PC-3 (cell line): Measurements from ENCODE around the gene MRPL28. TPM values are rescaled to one million over a fixed set of nuclear protein-coding genes. Genes with fewer than 3 reads are reported as not detected.
"Not testable (repeated sequence)": the region's sequence is repeated elsewhere in the genome, so short reads cannot be mapped to it uniquely, and the experiment has no call there.

Source experiments
- ATAC-seq: fragments of 200-7000 bp; cut with Tn5 transposase; 2 replicates; pipeline ENCODE4 v1.9.1; 2020; ENCODE audit warnings: mild to moderate bottlenecking, moderate library complexity
- BruUV-seq: library from RNA; stranded (reverse); fragments of 400-500 nt; replicated peaks from 2 replicates; lab custom pipeline; 2021; lab: Mats Ljungman, UMichigan
- CTCF ChIA-PET: fragments of 300-600 bp; sonication (Branson Sonifier 250); formaldehyde crosslinking; loops from one replicate; lab custom pipeline; 2022; ENCODE audit warnings: antibody characterized with exemption; lab: Charles Lee
- POLR2A ChIA-PET: fragments of 300-600 bp; sonication (Branson Sonifier 250); formaldehyde crosslinking; loops from one replicate; lab custom pipeline; 2022; ENCODE audit warnings: antibody characterized with exemption; ENCODE audit not compliant: unreplicated experiment; lab: Charles Lee
- DNase-seq: peaks from one replicate; pipeline ENCODE4 v3.0.0-alpha.2; 2015
- H2AFZ ChIP-seq: fragments of 300-600 bp; sonication (generic); 2 replicates; pipeline ENCODE4 v1.6.0; 2016; ENCODE audit warnings: antibody characterized with exemption, low read length
- H3F3A ChIP-seq: fragments of 300-600 bp; sonication (generic); one replicate; pipeline ENCODE4 v1.6.0; 2017; ENCODE audit warnings: antibody characterized with exemption, low read length, control low read depth, mild to moderate bottlenecking; ENCODE audit not compliant: unreplicated experiment
- H3K27ac ChIP-seq: fragments of 300-600 bp; sonication (generic); 2 replicates; pipeline ENCODE4 v1.5.1; 2016; ENCODE audit warnings: mild to moderate bottlenecking, low read length
- H3K27me3 ChIP-seq: fragments of 300-600 bp; sonication (generic); 2 replicates; pipeline ENCODE4 v1.6.1; 2016; ENCODE audit warnings: low read length, mixed read lengths
- H3K36me3 ChIP-seq: fragments of 300-600 bp; sonication (generic); 2 replicates; pipeline ENCODE4 v1.6.1; 2016; ENCODE audit warnings: low read depth, mixed run types, low read length, mixed read lengths
- H3K4me1 ChIP-seq: fragments of 300-600 bp; sonication (generic); 2 replicates; pipeline ENCODE4 v1.5.1; 2016; ENCODE audit warnings: low read length; ENCODE audit not compliant: insufficient read depth
- H3K4me2 ChIP-seq: fragments of 300-600 bp; sonication (generic); 2 replicates; pipeline ENCODE4 v1.6.0; 2016; ENCODE audit warnings: low read length
- H3K4me3 ChIP-seq: fragments of 300-600 bp; sonication (generic); 2 replicates; pipeline ENCODE4 v1.5.1; 2016; ENCODE audit warnings: mild to moderate bottlenecking, low read length, mixed read lengths
- H3K79me2 ChIP-seq: fragments of 300-600 bp; sonication (generic); 2 replicates; pipeline ENCODE4 v1.6.1; 2017; ENCODE audit warnings: low read length, mixed read lengths
- H3K9ac ChIP-seq: fragments of 300-600 bp; sonication (generic); 2 replicates; pipeline ENCODE4 v1.6.0; 2016; ENCODE audit warnings: mild to moderate bottlenecking, low read length
- H3K9me2 ChIP-seq: fragments of 300-600 bp; sonication (generic); replicated peaks from 2 replicates; pipeline ENCODE4 v1.6.1; 2016; ENCODE audit warnings: mixed run types, low read length, mixed read lengths
- H3K9me3 ChIP-seq: fragments of 300-600 bp; sonication (generic); 2 replicates; pipeline ENCODE4 v1.6.1; 2016; ENCODE audit warnings: low read length, mixed read lengths
- H4K20me1 ChIP-seq: fragments of 300-600 bp; sonication (generic); 2 replicates; pipeline ENCODE4 v1.6.1; 2016; ENCODE audit warnings: low read length, mixed read lengths
- CTCF ChIP-seq: fragments of 300-600 bp; sonication (generic); conservative IDR thresholded peaks from 2 replicates; pipeline ENCODE4 v1.5.1; 2017; ENCODE audit warnings: antibody characterized with exemption, low read depth, mild to moderate bottlenecking, low read length
- EZH2 ChIP-seq: fragments of 300-600 bp; sonication (generic); IDR thresholded peaks from one replicate; pipeline ENCODE4 v1.6.1; 2017; ENCODE audit warnings: antibody characterized with exemption, mild to moderate bottlenecking, low read length; ENCODE audit not compliant: unreplicated experiment
- EZH2phosphoT487 ChIP-seq: fragments of 300-600 bp; sonication (generic); IDR thresholded peaks from 2 replicates; pipeline ENCODE4 v1.6.1; 2018; ENCODE audit warnings: mild to moderate bottlenecking, antibody characterized with exemption, low read length, borderline replicate concordance
- intact Hi-C: fragments of 100-400 bp; cut with micrococcal nuclease; formaldehyde crosslinking; loops from 2 replicates; pipeline ENCODE4 v1.9.0; 2023
- total RNA-seq: library from RNA; depleted of rRNA; stranded (reverse); fragments of >200 nt; gene quantifications from 2 replicates; pipeline ENCODE4 v1.2.3, GENCODE V29; 2014

MRPL28 gene
- total RNA-seq, 1 experiment from 2014 or later = 154 TPM

- Histone ChIP-seq H3K4me2 (no peak overlapping the region), H3K36me3 (no peaks in the 10 kb centered on the region), H3K9me2 (no peaks in the 10 kb centered on the region), H3K27ac (no peak overlapping the region), H3K9me3 (no peaks in the 10 kb centered on the region), H2AFZ (no peak overlapping the region), H3F3A (no peaks in the 10 kb centered on the region), H3K4me1 (0 out of 2 replicates have a peak, but pooled peaks cover 2% of the 10 kb centered on the region), H3K27me3 (no peaks in the 10 kb centered on the region), H4K20me1 (peaks cover 5% of the 10 kb centered on the region; the same call in 1 of the 2 replicates), H3K9ac (no peak overlapping the region), H3K4me3 (no peak overlapping the region), H3K79me2 (peaks cover 89% of the 10 kb centered on the region)
- intact Hi-C loops = no loop called here
- ATAC-seq = no peak
- BruUV-seq = no TSS peak
- CTCF ChIA-PET = no interaction called here
- POLR2A ChIA-PET = no interaction called here
- TF ChIP-seq CTCF (no peak), EZH2phosphoT487 (no peak), EZH2 (no peak)
- DNase-seq = no peak
These were observed 36.8 kb downstream of the MRPL28 start for GRCh38 chr16:333406-334094.

GRCh38 chr16:331181-331814, 39.0 kb downstream of the MRPL28 start:
- H3K4me2 ChIP-seq, H3K4me3 ChIP-seq, H4K20me1 ChIP-seq, DNase-seq, H3K36me3 ChIP-seq, CTCF ChIA-PET, H3K9me2 ChIP-seq, BruUV-seq, ATAC-seq, H3K27ac ChIP-seq, POLR2A ChIA-PET, H3F3A ChIP-seq, H2AFZ ChIP-seq, H3K9me3 ChIP-seq, H3K9ac ChIP-seq, H3K27me3 ChIP-seq, intact Hi-C loops: not testable (repeated sequence)
- peaks cover 18% of the 10 kb centered on the region for H3K4me1 ChIP-seq
- peaks cover 70% of the 10 kb centered on the region for H3K79me2 ChIP-seq

GRCh38 chr16:330741-331140, 39.6 kb downstream of the MRPL28 start:
- POLR2A ChIA-PET = no interaction called here
- peaks cover 3% of the 10 kb centered on the region; the same call in 1 of the 2 replicates for H4K20me1 ChIP-seq
- H2AFZ ChIP-seq = no peak overlapping the region
- TF ChIP-seq EZH2phosphoT487 = no peak
- TF ChIP-seq CTCF = no peak
- no peak for TF ChIP-seq EZH2
- H3K9me2 ChIP-seq = no peaks in the 10 kb centered on the region
- ATAC-seq (no peak), DNase-seq (no peak)
- peaks cover 66% of the 10 kb centered on the region for H3K79me2 ChIP-seq
- H3K4me3 ChIP-seq = no peak overlapping the region
- CTCF ChIA-PET = no interaction called here
- no peaks in the 10 kb centered on the region for H3K27me3 ChIP-seq
- H3F3A ChIP-seq = no peaks in the 10 kb centered on the region
- H3K4me1 ChIP-seq = peaks cover 18% of the 10 kb centered on the region
- no peaks in the 10 kb centered on the region for H3K9me3 ChIP-seq
- no peaks in the 10 kb centered on the region for H3K36me3 ChIP-seq
- no TSS peak for BruUV-seq
- intact Hi-C loops = no loop called here
- H3K4me2 ChIP-seq = no peak overlapping the region
- H3K27ac ChIP-seq = no peak overlapping the region
- H3K9ac ChIP-seq = no peak overlapping the region
